H1 (cell line): ENCODE data around the gene SNRPN. TPM values are rescaled to one million over a fixed set of nuclear protein-coding genes. Genes with fewer than 3 reads are reported as not detected.

Experiments used
- CTCF ChIA-PET: fragments of 300-600 bp; sonication (Branson Sonifier 250); formaldehyde crosslinking; loops from one replicate; lab custom pipeline; 2021; ENCODE audit not compliant: partially characterized antibody; lab: Charles Lee
- POLR2A ChIA-PET: fragments of 300-600 bp; sonication (Branson Sonifier 250); formaldehyde crosslinking; loops from one replicate; lab custom pipeline; 2021; ENCODE audit warnings: inconsistent platforms; ENCODE audit not compliant: partially characterized antibody; lab: Charles Lee
- DNase-seq, 2 experiments: peaks; one replicate each; pipeline versions ENCODE4 v3.0.0 to v3.0.0-alpha.2; 2010 to 2022; ENCODE audit warnings: low spot score in 2 of 2, low read depth in 1 of 2, mixed read lengths in 1 of 2
- FAIRE-seq: peaks from 2 replicates; lab custom pipeline; 2011; peaks lifted over from hg19 to GRCh38; lab: Jason Lieb, UNC
- H2AFZ ChIP-seq: 2 replicates; pipeline ENCODE4 v1.8.1; 2012; ENCODE audit warnings: low read length, inconsistent platforms
- H2AK5ac ChIP-seq: 2 replicates; pipeline ENCODE4 v1.6.1; 2013; ENCODE audit warnings: low read depth, low read length
- H2BK120ac ChIP-seq: replicated peaks from 2 replicates; pipeline ENCODE3; 2013; ENCODE audit warnings: low read depth, low read length, inconsistent platforms
- H2BK12ac ChIP-seq: 2 replicates; pipeline ENCODE4 v1.6.1; 2013; ENCODE audit warnings: low read depth, low read length
- H2BK15ac ChIP-seq: 2 replicates; pipeline ENCODE4 v1.6.1; 2013; ENCODE audit warnings: low read length
- H2BK20ac ChIP-seq: 2 replicates; pipeline ENCODE4 v1.6.1; 2013; ENCODE audit warnings: low read length
- H2BK5ac ChIP-seq: 2 replicates; pipeline ENCODE4 v1.6.1; 2013; ENCODE audit warnings: low read depth, low read length
- H3K14ac ChIP-seq: 2 replicates; pipeline ENCODE4 v1.6.1; 2013; ENCODE audit warnings: inconsistent platforms; ENCODE audit not compliant: insufficient read length
- H3K18ac ChIP-seq: 2 replicates; pipeline ENCODE4 v1.6.1; 2013; ENCODE audit warnings: low read length; ENCODE audit errors: extremely low read depth
- H3K23ac ChIP-seq: 2 replicates; pipeline ENCODE4 v1.6.1; 2013; ENCODE audit warnings: inconsistent platforms; ENCODE audit not compliant: insufficient read length
- H3K23me2 ChIP-seq: 2 replicates; pipeline ENCODE4 v1.6.1; 2013; ENCODE audit warnings: low read depth, low read length
- H3K27ac ChIP-seq: 2 replicates; pipeline ENCODE4 v1.6.1; 2011; ENCODE audit warnings: low read depth, low read length, inconsistent platforms
- H3K27me3 ChIP-seq, 4 experiments: replicated peaks in 1 of 4; 1 replicate in 1 of 4; 2 replicates in 3 of 4; pipeline versions ENCODE4 v1.6.1 to v1.8.1; 2011 to 2013; ENCODE audit warnings: low read length in 3 of 4, mild to moderate bottlenecking in 3 of 4, inconsistent platforms in 2 of 4, mixed read lengths in 2 of 4, moderate library complexity in 1 of 4; ENCODE audit not compliant: control insufficient read depth in 3 of 4, insufficient read depth in 3 of 4; ENCODE audit errors: extremely low read depth in 1 of 4
- H3K36me3 ChIP-seq, 4 experiments: 2 replicates each; pipeline versions ENCODE4 v1.6.1 to v1.8.1; 2011 to 2013; ENCODE audit warnings: mild to moderate bottlenecking in 4 of 4, low read length in 3 of 4, moderate library complexity in 2 of 4, control low read depth in 1 of 4, inconsistent platforms in 1 of 4; ENCODE audit not compliant: insufficient read depth in 4 of 4, control insufficient read depth in 2 of 4
- H3K4ac ChIP-seq: replicated peaks from 2 replicates; pipeline ENCODE3; 2013; ENCODE audit warnings: low read length, low read depth, mixed read lengths, inconsistent platforms; ENCODE audit not compliant: insufficient read length
- H3K4me1 ChIP-seq, 4 experiments: replicated peaks in 1 of 4; 1 replicate in 1 of 4; 2 replicates in 3 of 4; pipeline versions ENCODE4 v1.6.1 to v1.8.1; 2011 to 2013; ENCODE audit warnings: low read length in 3 of 4, inconsistent platforms in 2 of 4, mixed read lengths in 1 of 4; ENCODE audit not compliant: insufficient read depth in 4 of 4, control insufficient read depth in 3 of 4
- H3K4me2 ChIP-seq, 2 experiments: 2 replicates each; pipeline versions ENCODE4 v1.6.1 to v1.8.1; 2011 to 2013; ENCODE audit warnings: low read depth in 2 of 2, low read length in 2 of 2, control low read depth in 1 of 2, inconsistent platforms in 1 of 2, mild to moderate bottlenecking in 1 of 2; ENCODE audit not compliant: insufficient read depth in 1 of 2
- H3K4me3 ChIP-seq, 4 experiments: fragments of 200-600, 300-600 bp in 1 of 4; sonication (generic), shearing (Covaris generic), sonication (Bioruptor Twin) in 1 of 4; 2 replicates each; pipeline versions ENCODE4 v1.5.1 to v1.8.1; 2011 to 2016; ENCODE audit warnings: low read length in 4 of 4, low read depth in 3 of 4, control low read depth in 2 of 4, inconsistent platforms in 2 of 4, mild to moderate bottlenecking in 2 of 4, mixed read lengths in 1 of 4, moderate library complexity in 1 of 4; ENCODE audit not compliant: insufficient read depth in 2 of 4; ENCODE audit errors: extremely low read depth in 1 of 4
- H3K56ac ChIP-seq: replicated peaks from 2 replicates; pipeline ENCODE3; 2013; ENCODE audit warnings: low read depth, mild to moderate bottlenecking, mixed read lengths, low read length, inconsistent platforms; ENCODE audit not compliant: insufficient read length
- H3K79me1 ChIP-seq: 2 replicates; pipeline ENCODE4 v1.6.1; 2013; ENCODE audit warnings: low read depth, low read length, control low read depth
- H3K79me2 ChIP-seq, 2 experiments: 2 replicates each; pipeline versions ENCODE4 v1.6.1 to v1.8.1; 2012 to 2013; ENCODE audit warnings: low read length in 2 of 2, mild to moderate bottlenecking in 2 of 2, inconsistent platforms in 1 of 2; ENCODE audit not compliant: insufficient read depth in 2 of 2, control insufficient read depth in 1 of 2
- H3K9ac ChIP-seq, 4 experiments: replicated peaks in 1 of 4; 1 replicate in 1 of 4; 2 replicates in 3 of 4; pipeline versions ENCODE4 v1.6.1 to v1.8.1; 2011 to 2013; ENCODE audit warnings: low read depth in 3 of 4, low read length in 3 of 4, control low read depth in 2 of 4, mild to moderate bottlenecking in 2 of 4, moderate library complexity in 2 of 4, inconsistent platforms in 1 of 4; ENCODE audit errors: extremely low read depth in 1 of 4
- H3K9me3 ChIP-seq, 2 experiments: 2 replicates each; pipeline versions ENCODE4 v1.6.1 to v1.8.1; 2012 to 2013; ENCODE audit warnings: mild to moderate bottlenecking in 2 of 2, moderate library complexity in 2 of 2, control low read depth in 1 of 2, inconsistent platforms in 1 of 2, low read depth in 1 of 2, low read length in 1 of 2, mixed read lengths in 1 of 2; ENCODE audit not compliant: insufficient read depth in 2 of 2
- H4K20me1 ChIP-seq, 2 experiments: replicated peaks in 1 of 2; 2 replicates each; pipeline versions ENCODE3 to v1.8.1; 2011 to 2013; ENCODE audit warnings: inconsistent platforms in 2 of 2, low read length in 2 of 2, mild to moderate bottlenecking in 1 of 2; ENCODE audit not compliant: insufficient read depth in 2 of 2, control insufficient read depth in 1 of 2
- H4K5ac ChIP-seq: 2 replicates; pipeline ENCODE4 v1.6.1; 2013; ENCODE audit warnings: low read length, low read depth, mixed read lengths, inconsistent platforms; ENCODE audit not compliant: insufficient read length
- H4K8ac ChIP-seq: 2 replicates; pipeline ENCODE4 v1.8.0; 2013; ENCODE audit warnings: mild to moderate bottlenecking, moderate library complexity, low read length, inconsistent platforms; ENCODE audit not compliant: insufficient read depth; ENCODE audit errors: extremely low read depth
- H4K91ac ChIP-seq: replicated peaks from 2 replicates; pipeline ENCODE3; 2013; ENCODE audit warnings: low read length, mixed read lengths, inconsistent platforms; ENCODE audit not compliant: insufficient read length
- CREB1 ChIP-seq: IDR thresholded peaks from 2 replicates; pipeline ENCODE4 v1.6.1; 2012; ENCODE audit warnings: inconsistent platforms
- GTF2F1 ChIP-seq: IDR thresholded peaks from 2 replicates; pipeline ENCODE4 v1.6.1; 2012; ENCODE audit warnings: low read depth, low read length, improper control_type of control experiment, borderline replicate concordance
- NRF1 ChIP-seq: IDR thresholded peaks from 2 replicates; pipeline ENCODE4 v1.6.1; 2011; ENCODE audit warnings: mild to moderate bottlenecking, low read depth, low read length, improper control_type of control experiment
- SRF ChIP-seq: IDR thresholded peaks from 2 replicates; pipeline ENCODE4 v1.6.1; 2011; ENCODE audit warnings: mild to moderate bottlenecking, low read depth, low read length, moderate library complexity
- TBP ChIP-seq: IDR thresholded peaks from 2 replicates; pipeline ENCODE4 v1.6.1; 2011; ENCODE audit warnings: low read depth, low read length, improper control_type of control experiment
- WGBS, 2 experiments: shearing (Covaris generic) in 1 of 2; methylation state at CpG; one replicate each; pipeline versions ENCODE4 v1.1.6 to v1.1.7; 2013 to 2015; ENCODE audit warnings: low lambda C conversion rate in 2 of 2, mixed read lengths in 2 of 2, inconsistent platforms in 1 of 2, low coverage in 1 of 2, missing lambda C conversion rate in 1 of 2; ENCODE audit not compliant: insufficient replicate concordance in 2 of 2, insufficient coverage in 1 of 2, insufficient read length in 1 of 2; ENCODE audit errors: extremely low coverage in 1 of 2, missing lambda C conversion rate in 1 of 2; 5-methylcytosine and 5-hydroxymethylcytosine counted together
- polyA plus RNA-seq, 7 experiments: library from polyadenylated mRNA; depleted of rRNA in 3 of 7; stranded (reverse) in 5 of 7; unstranded in 2 of 7; fragments of >200 nt in 5 of 7; fragments of 200-250 nt in 2 of 7; gene quantifications; 1 replicate in 5 of 7; 2 replicates in 1 of 7; 4 replicates in 1 of 7; pipeline versions ENCODE4 v1.2.1 to v1.2.3, GENCODE V29; 2011 to 2013; ENCODE audit warnings: missing spikeins in 2 of 7, mixed read lengths in 2 of 7
- total RNA-seq: library from RNA; stranded (reverse); fragmentation: NEBNext Ultra II Directional; extraction: Animal tissue kit (Norgen Biotek cat#: 25700); gene quantifications from 2 replicates; pipeline ENCODE4 v1.2.1, GENCODE V29; 2021
- TF ChIP-seq, protein P1 (sequence below): IDR thresholded peaks from 2 replicates; pipeline ENCODE4 v1.6.1; 2012; ENCODE audit warnings: inconsistent platforms
- TF ChIP-seq, protein P2 (sequence below), 3 experiments: IDR thresholded peaks; 1 replicate in 2 of 3; 2 replicates in 1 of 3; pipeline versions ENCODE4 v1.5.1 to v1.6.1; 2011; ENCODE audit warnings: low read length in 3 of 3, mild to moderate bottlenecking in 3 of 3, inconsistent platforms in 2 of 3, low read depth in 1 of 3, moderate library complexity in 1 of 3; ENCODE audit not compliant: insufficient read depth in 1 of 3; ENCODE audit errors: control extremely low read depth in 1 of 3

Gene SNRPN
- total and polyA plus RNA-seq, 2 of the 8 experiments (the other 6 are each of a cell fraction or from before 2014, with no cell fraction given): 905 to 1,396 TPM

DNA sequence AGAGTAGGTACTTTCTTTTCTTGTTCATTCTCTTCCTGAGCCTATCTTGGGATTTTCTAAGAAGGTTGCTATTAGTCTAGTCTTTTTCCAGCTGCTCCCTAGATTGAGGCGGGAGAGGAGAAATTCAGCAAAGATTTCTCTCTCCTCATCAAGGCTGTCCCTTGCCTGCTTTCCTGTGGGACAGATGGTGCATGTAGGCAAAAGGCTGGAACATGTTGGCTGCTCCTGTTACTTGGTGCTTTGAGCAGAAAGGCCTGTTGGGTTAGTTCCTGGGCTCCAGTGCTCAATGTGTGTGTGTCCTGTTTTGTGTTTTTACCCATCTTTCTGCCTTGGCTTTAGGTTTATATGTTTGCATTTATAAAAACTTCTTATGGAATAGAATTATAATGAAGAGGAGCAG lies 9.1 kb upstream of the SNRPN start:
- no peak overlapping the region for H3K56ac ChIP-seq
- no peak overlapping the region for H2BK12ac ChIP-seq
- H2AK5ac ChIP-seq: no peak overlapping the region
- H3K4me2 ChIP-seq: no peak overlapping the region
- H3K4ac ChIP-seq: no peak overlapping the region
- FAIRE-seq: no peak
- no peak overlapping the region for H3K4me3 ChIP-seq
- no peaks in the 10 kb centered on the region for H3K79me1 ChIP-seq
- TF ChIP-seq, protein P1, sequence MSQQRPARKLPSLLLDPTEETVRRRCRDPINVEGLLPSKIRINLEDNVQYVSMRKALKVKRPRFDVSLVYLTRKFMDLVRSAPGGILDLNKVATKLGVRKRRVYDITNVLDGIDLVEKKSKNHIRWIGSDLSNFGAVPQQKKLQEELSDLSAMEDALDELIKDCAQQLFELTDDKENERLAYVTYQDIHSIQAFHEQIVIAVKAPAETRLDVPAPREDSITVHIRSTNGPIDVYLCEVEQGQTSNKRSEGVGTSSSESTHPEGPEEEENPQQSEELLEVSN: no peak
- TF ChIP-seq SRF (no peak), TBP (no peak), GTF2F1 (no peak), NRF1 (no peak), CREB1 (no peak)
- TF ChIP-seq, protein P2, sequence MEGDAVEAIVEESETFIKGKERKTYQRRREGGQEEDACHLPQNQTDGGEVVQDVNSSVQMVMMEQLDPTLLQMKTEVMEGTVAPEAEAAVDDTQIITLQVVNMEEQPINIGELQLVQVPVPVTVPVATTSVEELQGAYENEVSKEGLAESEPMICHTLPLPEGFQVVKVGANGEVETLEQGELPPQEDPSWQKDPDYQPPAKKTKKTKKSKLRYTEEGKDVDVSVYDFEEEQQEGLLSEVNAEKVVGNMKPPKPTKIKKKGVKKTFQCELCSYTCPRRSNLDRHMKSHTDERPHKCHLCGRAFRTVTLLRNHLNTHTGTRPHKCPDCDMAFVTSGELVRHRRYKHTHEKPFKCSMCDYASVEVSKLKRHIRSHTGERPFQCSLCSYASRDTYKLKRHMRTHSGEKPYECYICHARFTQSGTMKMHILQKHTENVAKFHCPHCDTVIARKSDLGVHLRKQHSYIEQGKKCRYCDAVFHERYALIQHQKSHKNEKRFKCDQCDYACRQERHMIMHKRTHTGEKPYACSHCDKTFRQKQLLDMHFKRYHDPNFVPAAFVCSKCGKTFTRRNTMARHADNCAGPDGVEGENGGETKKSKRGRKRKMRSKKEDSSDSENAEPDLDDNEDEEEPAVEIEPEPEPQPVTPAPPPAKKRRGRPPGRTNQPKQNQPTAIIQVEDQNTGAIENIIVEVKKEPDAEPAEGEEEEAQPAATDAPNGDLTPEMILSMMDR (IDR thresholded peaks at IDR 0.05; ENCODE audit: control extremely low read depth in 1 of 3, insufficient read depth in 1 of 3, low read depth in 1 of 3, low read length in 3 of 3): no peak
- H3K27me3 ChIP-seq: no peaks in the 10 kb centered on the region
- no peaks in the 10 kb centered on the region for H4K20me1 ChIP-seq
- H4K91ac ChIP-seq: no peak overlapping the region
- no peaks in the 10 kb centered on the region for H3K4me1 ChIP-seq
- DNase-seq: no peak
- CTCF ChIA-PET: interaction anchor here (0.6 to 0.7 kb wide), 3 partner anchors 11 to 67 kb away, joined by 3 to 5 read pairs (median 3); no protein-coding TSS in a partner anchor
- no peaks in the 10 kb centered on the region; a peak in 1 of 4 replicates for H3K79me2 ChIP-seq
- no peak overlapping the region for H3K18ac ChIP-seq
- WGBS, 2 experiments: 88% methylated on average over 1 of the region's 1 CpG; no CpG with 5 or more reads in 1 of the 2 experiments
- no peak overlapping the region for H3K14ac ChIP-seq
- H2BK20ac ChIP-seq: peak overlapping the region; percentile 8; the same call in 1 of the 2 replicates
- no peaks in the 10 kb centered on the region for H3K36me3 ChIP-seq
- peak overlapping the region; percentile 67; the same call in 1 of the 2 replicates for H2BK5ac ChIP-seq
- H3K23ac ChIP-seq: no peak overlapping the region
- peaks cover 0 to 9% of the 10 kb centered on the region in 2 experiments; a peak in 2 of 4 replicates for H3K9me3 ChIP-seq
- no peak overlapping the region for H4K5ac ChIP-seq
- POLR2A ChIA-PET: interaction anchor here (0.8 to 3.1 kb wide), 6 partner anchors 11 to 89 kb away, joined by 3 to 16 read pairs (median 4); no protein-coding TSS in a partner anchor
- H3K9ac ChIP-seq: no peak overlapping the region
- no peak overlapping the region for H4K8ac ChIP-seq
- H3K23me2 ChIP-seq: no peaks in the 10 kb centered on the region
- H2BK15ac ChIP-seq: no peak overlapping the region
- H3K27ac ChIP-seq: no peak overlapping the region
- H2BK120ac ChIP-seq: no peak overlapping the region
- no peak overlapping the region for H2AFZ ChIP-seq
